Measurements from ENCODE around the gene STON2. TPM values are rescaled to one million over a fixed set of nuclear protein-coding genes. Genes with fewer than 3 reads are reported as not detected.

The STON2 gene
- total and polyA plus RNA-seq, 2 experiments from 2014 or later: 5.0 to 22.7 TPM

- no peak overlapping the region for H3K4me2 ChIP-seq
- no peaks in the 10 kb centered on the region for H3K36me3 ChIP-seq (replicated peaks; ENCODE audit: insufficient read depth, low read depth)
- WGBS (ENCODE audit: low lambda C conversion rate, missing lambda C conversion rate): 71% methylated on average over 4 of the region's 4 CpGs
- no peak overlapping the region for H3K27ac ChIP-seq
- H3K79me2 ChIP-seq: no peaks in the 10 kb centered on the region
- H3K27me3 ChIP-seq: no peaks in the 10 kb centered on the region
- no peak overlapping the region for H2AFZ ChIP-seq
- TF ChIP-seq EZH2phosphoT487 (IDR thresholded peaks at IDR 0.05; ENCODE audit: low read depth, severe bottlenecking, unreplicated experiment) (no peak), EZH2 (IDR thresholded peaks at IDR 0.05; ENCODE audit: borderline replicate concordance) (no peak), CTCF (IDR thresholded peaks at IDR 0.05; ENCODE audit: poor library complexity) (no peak)
- DNase-seq (ENCODE audit: low spot score): peak; percentile 48
- H3K4me1 ChIP-seq (ENCODE audit: insufficient read depth): peaks cover 10% of the 10 kb centered on the region
- H3K4me3 ChIP-seq: no peak overlapping the region
- no peaks in the 10 kb centered on the region for H3K9me3 ChIP-seq (ENCODE audit: low read depth)
- H4K20me1 ChIP-seq (ENCODE audit: insufficient read depth, poor library complexity, severe bottlenecking): no peaks in the 10 kb centered on the region
- no peaks in the 10 kb centered on the region for H3K9me2 ChIP-seq (replicated peaks; ENCODE audit: insufficient read depth)
Measured at GRCh38 chr14:81406863-81407262, 6.7 kb upstream of the STON2 start.

- Histone ChIP-seq H2AFZ (no peak overlapping the region), H3K36me3 (replicated peaks; ENCODE audit: insufficient read depth, low read depth) (no peaks in the 10 kb centered on the region), H3K27me3 (no peaks in the 10 kb centered on the region), H3K9me2 (replicated peaks; ENCODE audit: insufficient read depth) (no peaks in the 10 kb centered on the region), H3K4me3 (no peak overlapping the region), H3K27ac (no peak overlapping the region), H3K9me3 (ENCODE audit: low read depth) (no peaks in the 10 kb centered on the region), H3K79me2 (no peaks in the 10 kb centered on the region), H4K20me1 (ENCODE audit: insufficient read depth, poor library complexity, severe bottlenecking) (no peaks in the 10 kb centered on the region), H3K4me1 (ENCODE audit: insufficient read depth) (peaks cover 6% of the 10 kb centered on the region), H3K4me2 (no peak overlapping the region)
- TF ChIP-seq CTCF (IDR thresholded peaks at IDR 0.05; ENCODE audit: poor library complexity) (no peak), EZH2phosphoT487 (IDR thresholded peaks at IDR 0.05; ENCODE audit: low read depth, severe bottlenecking, unreplicated experiment) (no peak), EZH2 (IDR thresholded peaks at IDR 0.05; ENCODE audit: borderline replicate concordance) (no peak)
- WGBS (ENCODE audit: low lambda C conversion rate, missing lambda C conversion rate): 32% methylated on average over 2 of the region's 2 CpGs
- DNase-seq (ENCODE audit: low spot score): no peak
Measured at GRCh38 chr14:81402123-81402495, 2.0 kb upstream of the STON2 start.

GRCh38 chr14:81401420-81402122 is 1.4 kb upstream of the STON2 start:
- 95% methylated on average over 2 of the region's 2 CpGs for WGBS (ENCODE audit: low lambda C conversion rate, missing lambda C conversion rate)
- Histone ChIP-seq H3K4me2 (no peak overlapping the region), H2AFZ (no peak overlapping the region), H3K27me3 (no peaks in the 10 kb centered on the region), H3K27ac (peak overlapping the region; percentile 33), H3K4me3 (no peak overlapping the region), H3K4me1 (ENCODE audit: insufficient read depth) (peaks cover 4% of the 10 kb centered on the region), H3K9me3 (ENCODE audit: low read depth) (no peaks in the 10 kb centered on the region), H3K9me2 (replicated peaks; ENCODE audit: insufficient read depth) (no peaks in the 10 kb centered on the region), H4K20me1 (ENCODE audit: insufficient read depth, poor library complexity, severe bottlenecking) (no peaks in the 10 kb centered on the region), H3K36me3 (replicated peaks; ENCODE audit: insufficient read depth, low read depth) (no peaks in the 10 kb centered on the region), H3K79me2 (no peaks in the 10 kb centered on the region)
- TF ChIP-seq CTCF (IDR thresholded peaks at IDR 0.05; ENCODE audit: poor library complexity) (no peak), EZH2phosphoT487 (IDR thresholded peaks at IDR 0.05; ENCODE audit: low read depth, severe bottlenecking, unreplicated experiment) (no peak), EZH2 (IDR thresholded peaks at IDR 0.05; ENCODE audit: borderline replicate concordance) (no peak)
- DNase-seq (ENCODE audit: low spot score): no peak

All from hepatocyte (in vitro differentiated cells).